GM23248 (cell line): Measurements from ENCODE around the gene CLVS2. TPM values are rescaled to one million over a fixed set of nuclear protein-coding genes. Genes with fewer than 3 reads are reported as not detected.

ENCODE experiments used
- DNase-seq: peaks from one replicate; pipeline ENCODE4 v3.0.0-alpha.2; 2015
- H2AFZ ChIP-seq: fragments of 200-600 bp; sonication (generic); 2 replicates; pipeline ENCODE4 v1.6.1; 2016; ENCODE audit warnings: antibody characterized with exemption
- H3F3A ChIP-seq: fragments of 200-600 bp; sonication (generic); 2 replicates; pipeline ENCODE4 v1.6.1; 2016; ENCODE audit warnings: mild to moderate bottlenecking, antibody characterized with exemption, mixed run types; ENCODE audit not compliant: insufficient read depth
- H3K27ac ChIP-seq: fragments of 200-600 bp; sonication (generic); 2 replicates; pipeline ENCODE4 v1.5.1; 2016; ENCODE audit warnings: mild to moderate bottlenecking
- H3K27me3 ChIP-seq: fragments of 200-600 bp; sonication (generic); replicated peaks from 2 replicates; pipeline ENCODE4 v1.6.1; 2016; ENCODE audit warnings: mild to moderate bottlenecking; ENCODE audit not compliant: insufficient read depth
- H3K36me3 ChIP-seq: fragments of 200-600 bp; sonication (generic); 2 replicates; pipeline ENCODE4 v1.6.1; 2016; ENCODE audit warnings: low read depth, mild to moderate bottlenecking
- H3K4me1 ChIP-seq: fragments of 200-600 bp; sonication (generic); 2 replicates; pipeline ENCODE4 v1.6.1; 2016; ENCODE audit warnings: mild to moderate bottlenecking; ENCODE audit not compliant: insufficient read depth
- H3K4me2 ChIP-seq: fragments of 200-600 bp; sonication (generic); one replicate; pipeline ENCODE4 v1.6.1; 2016; ENCODE audit warnings: mild to moderate bottlenecking; ENCODE audit not compliant: unreplicated experiment
- H3K4me3 ChIP-seq: fragments of 200-600 bp; sonication (generic); 2 replicates; pipeline ENCODE4 v1.5.1; 2016; ENCODE audit warnings: mild to moderate bottlenecking
- H3K79me2 ChIP-seq: fragments of 200-600 bp; sonication (generic); 2 replicates; pipeline ENCODE4 v1.6.1; 2016; ENCODE audit warnings: mild to moderate bottlenecking; ENCODE audit not compliant: insufficient read depth
- H3K9ac ChIP-seq: fragments of 200-600 bp; sonication (generic); 2 replicates; pipeline ENCODE4 v1.6.1; 2016; ENCODE audit warnings: mild to moderate bottlenecking
- H3K9me2 ChIP-seq: fragments of 200-600 bp; sonication (generic); 2 replicates; pipeline ENCODE4 v1.6.1; 2016; ENCODE audit warnings: mixed run types, mild to moderate bottlenecking, moderate library complexity; ENCODE audit not compliant: insufficient read depth
- H3K9me3 ChIP-seq: fragments of 200-600 bp; sonication (generic); one replicate; pipeline ENCODE4 v1.6.1; 2017; ENCODE audit warnings: low read depth
- H4K20me1 ChIP-seq: fragments of 200-600 bp; sonication (generic); 2 replicates; pipeline ENCODE4 v1.6.0; 2016; ENCODE audit not compliant: insufficient read depth
- EZH2 ChIP-seq: fragments of 200-600 bp; sonication (generic); IDR thresholded peaks from 2 replicates; pipeline ENCODE4 v1.6.1; 2018; ENCODE audit warnings: antibody characterized with exemption, mild to moderate bottlenecking; ENCODE audit not compliant: insufficient read depth, poor library complexity, severe bottlenecking
- EZH2phosphoT487 ChIP-seq: fragments of 200-600 bp; sonication (generic); IDR thresholded peaks from 2 replicates; pipeline ENCODE4 v1.6.1; 2018; ENCODE audit warnings: antibody characterized with exemption, moderate library complexity, mild to moderate bottlenecking, low read depth; ENCODE audit not compliant: insufficient read depth
- WGBS, 2 experiments: methylation state at CpG; one replicate each; pipeline ENCODE4 v1.1.6; 2015 to 2017; ENCODE audit warnings: low lambda C conversion rate in 2 of 2, low coverage in 1 of 2; ENCODE audit errors: missing lambda C conversion rate in 2 of 2; 5-methylcytosine and 5-hydroxymethylcytosine counted together
- in situ Hi-C: fragments of 300-500 bp; cut with MboI; formaldehyde crosslinking; loops from 2 replicates; pipeline ENCODE4 v1.15.0; 2020
- polyA plus RNA-seq: library from polyadenylated mRNA; unstranded; fragments of >200 nt; fragmentation: Nextera tagmentation; extraction: Ambion mirVana; gene quantifications from 2 replicates; pipeline ENCODE4 v1.2.1, GENCODE V29; 2016
- total RNA-seq: library from RNA; depleted of rRNA; stranded (reverse); fragments of >200 nt; shearing (Covaris generic); gene quantifications from 2 replicates; pipeline ENCODE4 v1.2.3, GENCODE V29; 2014; rRNA removed

CLVS2 gene
- total RNA-seq (not detected in 2 replicates), polyA plus RNA-seq (not detected in 2 replicates)

- H3K9ac ChIP-seq: no peak within 1 kb of the TSS
- H3K9me3 ChIP-seq: no peaks in the 10 kb centered on the region
- in situ Hi-C loops: no loop called here
- H3K36me3 ChIP-seq: no peaks in the 10 kb centered on the region
- peak; percentile 49 for DNase-seq
- no peaks in the 10 kb centered on the region for H3K9me2 ChIP-seq
- peak within 1 kb of the TSS; percentile 67 for H3K4me2 ChIP-seq
- no peaks in the 10 kb centered on the region for H3F3A ChIP-seq
- TF ChIP-seq EZH2phosphoT487 (no peak), EZH2 (peak; percentile 42)
- no peaks in the 10 kb centered on the region for H4K20me1 ChIP-seq
- no peak within 1 kb of the TSS for H3K27ac ChIP-seq
- no peaks in the 10 kb centered on the region for H3K4me1 ChIP-seq
- peak within 1 kb of the TSS; percentile 80 for H2AFZ ChIP-seq
- H3K27me3 ChIP-seq: peaks cover 37% of the 10 kb centered on the region
- 3 to 4% methylated on average over 60 to 69 of the region's 75 CpGs for WGBS, 2 experiments
- no peaks in the 10 kb centered on the region for H3K79me2 ChIP-seq
- peak within 1 kb of the TSS; percentile 50 for H3K4me3 ChIP-seq
These were observed at the start of gene CLVS2 for GRCh38 chr6:122995921-122996793. TSS of gene CLVS2 (plus strand) at chr6:122996235. CDS start at chr6:122997778, 1,543 bp downstream.

GRCh38 chr6:122947355-122947754 is 48.7 kb upstream of the CLVS2 start:
- peak; percentile 0 for DNase-seq
- Histone ChIP-seq H3K27me3 (no peaks in the 10 kb centered on the region), H2AFZ (no peak overlapping the region), H3K27ac (no peak overlapping the region), H3K4me1 (no peaks in the 10 kb centered on the region), H3F3A (no peaks in the 10 kb centered on the region), H3K4me3 (no peak overlapping the region), H3K36me3 (no peaks in the 10 kb centered on the region), H4K20me1 (no peaks in the 10 kb centered on the region), H3K9me2 (no peaks in the 10 kb centered on the region), H3K9ac (no peak overlapping the region), H3K9me3 (no peaks in the 10 kb centered on the region), H3K4me2 (no peak overlapping the region), H3K79me2 (no peaks in the 10 kb centered on the region)
- no peak for TF ChIP-seq EZH2phosphoT487
- TF ChIP-seq EZH2: no peak
- in situ Hi-C loops: no loop called here

GRCh38 chr6:122953766-122954165 is 42.3 kb upstream of the CLVS2 start:
- Histone ChIP-seq H3K4me1 (no peaks in the 10 kb centered on the region), H4K20me1 (no peaks in the 10 kb centered on the region), H3K27ac (no peak overlapping the region), H2AFZ (no peak overlapping the region), H3F3A (no peaks in the 10 kb centered on the region), H3K9me2 (no peaks in the 10 kb centered on the region), H3K4me3 (no peak overlapping the region), H3K9ac (no peak overlapping the region), H3K79me2 (no peaks in the 10 kb centered on the region), H3K36me3 (no peaks in the 10 kb centered on the region), H3K4me2 (no peak overlapping the region), H3K27me3 (no peaks in the 10 kb centered on the region), H3K9me3 (no peaks in the 10 kb centered on the region)
- 13 to 36% methylated on average over 1 of the region's 1 CpG for WGBS, 2 experiments
- in situ Hi-C loops: no loop called here
- TF ChIP-seq EZH2 (no peak), EZH2phosphoT487 (no peak)
- DNase-seq: no peak

DNA sequence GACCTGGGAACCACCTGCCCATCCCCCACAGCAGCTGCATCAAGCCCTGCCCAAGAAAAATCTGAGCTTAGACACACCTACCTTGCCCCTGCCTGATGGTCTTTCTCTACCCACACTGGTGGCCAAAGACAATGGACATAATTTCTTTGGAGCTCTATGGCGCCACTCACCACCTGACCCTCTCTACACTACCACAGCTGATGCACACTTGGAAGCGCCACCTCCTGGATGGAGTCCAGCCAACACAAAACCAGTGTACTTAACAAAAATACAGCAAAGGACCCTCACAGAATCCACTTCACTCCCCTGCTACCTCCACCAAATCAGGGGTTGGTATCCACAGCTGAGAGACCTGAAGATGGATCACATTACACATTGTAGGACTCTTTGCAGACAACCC is 39.7 kb upstream of the CLVS2 start:
- Histone ChIP-seq H3K9ac (no peak overlapping the region), H3K4me1 (no peaks in the 10 kb centered on the region), H3K9me2 (no peaks in the 10 kb centered on the region), H3F3A (no peaks in the 10 kb centered on the region), H4K20me1 (no peaks in the 10 kb centered on the region), H3K4me3 (no peak overlapping the region), H3K79me2 (no peaks in the 10 kb centered on the region), H3K36me3 (no peaks in the 10 kb centered on the region), H3K27ac (no peak overlapping the region), H2AFZ (no peak overlapping the region), H3K9me3 (no peaks in the 10 kb centered on the region), H3K4me2 (no peak overlapping the region), H3K27me3 (no peaks in the 10 kb centered on the region)
- TF ChIP-seq EZH2phosphoT487: no peak
- TF ChIP-seq EZH2: no peak
- in situ Hi-C loops: no loop called here
- WGBS, 2 experiments: 54 to 77% methylated on average over 2 of the region's 2 CpGs
- DNase-seq: no peak
